Trophoblast cell (in vitro differentiated cells and primary cell): ENCODE data around the gene KRTAP5-7. TPM values are rescaled to one million over a fixed set of nuclear protein-coding genes. Genes with fewer than 3 reads are reported as not detected.
A peak's percentile ranks its signal among the peaks of the same experiment; 100 is the strongest.
"Not testable (repeated sequence)": the region's sequence is repeated elsewhere in the genome, so short reads cannot be mapped to it uniquely, and the experiment has no call there.

Source experiments
- DNase-seq, 2 donors: peaks; one replicate each; pipeline ENCODE4 v3.0.0-alpha.2; 2016
- H2AFZ ChIP-seq: 2 replicates; pipeline ENCODE4 v1.6.1; 2013; ENCODE audit warnings: low read length, moderate library complexity, mild to moderate bottlenecking; ENCODE audit not compliant: insufficient read depth, poor library complexity
- H2AK5ac ChIP-seq: 2 replicates; pipeline ENCODE4 v1.6.1; 2013; ENCODE audit warnings: mild to moderate bottlenecking, low read length
- H2BK120ac ChIP-seq: 2 replicates; pipeline ENCODE4 v1.6.1; 2013; ENCODE audit warnings: low read length, mild to moderate bottlenecking, moderate library complexity; ENCODE audit not compliant: insufficient read depth, poor library complexity
- H2BK12ac ChIP-seq: 2 replicates; pipeline ENCODE4 v1.6.1; 2013; ENCODE audit warnings: mild to moderate bottlenecking, low read length, moderate library complexity
- H2BK5ac ChIP-seq: 2 replicates; pipeline ENCODE4 v1.6.1; 2013; ENCODE audit warnings: low read length, low read depth, moderate library complexity, mild to moderate bottlenecking; ENCODE audit not compliant: poor library complexity
- H3K14ac ChIP-seq: 2 replicates; pipeline ENCODE4 v1.6.1; 2013; ENCODE audit warnings: mild to moderate bottlenecking, low read length
- H3K18ac ChIP-seq: 2 replicates; pipeline ENCODE4 v1.6.1; 2013; ENCODE audit warnings: mild to moderate bottlenecking, low read length
- H3K23ac ChIP-seq: 2 replicates; pipeline ENCODE4 v1.6.1; 2013; ENCODE audit warnings: low read length
- H3K27ac ChIP-seq: 2 replicates; pipeline ENCODE4 v1.5.1; 2013; ENCODE audit warnings: low read depth, mild to moderate bottlenecking, inconsistent platforms, low read length, moderate library complexity
- H3K27me3 ChIP-seq: 2 replicates; pipeline ENCODE4 v1.6.1; 2013; ENCODE audit warnings: inconsistent platforms, mild to moderate bottlenecking, low read length, moderate library complexity; ENCODE audit not compliant: insufficient read depth
- H3K36me3 ChIP-seq, 2 experiments: 1 replicate in 1 of 2; 2 replicates in 1 of 2; pipeline ENCODE4 v1.6.1; 2013; ENCODE audit warnings: low read length in 2 of 2, mild to moderate bottlenecking in 2 of 2, moderate library complexity in 1 of 2; ENCODE audit not compliant: insufficient read depth in 2 of 2, control insufficient read depth in 1 of 2
- H3K4ac ChIP-seq: 2 replicates; pipeline ENCODE4 v1.6.1; 2013; ENCODE audit warnings: low read depth, mild to moderate bottlenecking, low read length, moderate library complexity
- H3K4me1 ChIP-seq, 2 experiments: 1 replicate in 1 of 2; 2 replicates in 1 of 2; pipeline ENCODE4 v1.6.1; 2013; ENCODE audit warnings: low read length in 2 of 2, mild to moderate bottlenecking in 2 of 2, moderate library complexity in 1 of 2; ENCODE audit not compliant: insufficient read depth in 2 of 2, control insufficient read depth in 1 of 2
- H3K4me2 ChIP-seq: 2 replicates; pipeline ENCODE4 v1.6.1; 2013; ENCODE audit warnings: inconsistent platforms, mild to moderate bottlenecking, low read length, moderate library complexity
- H3K4me3 ChIP-seq: 2 replicates; pipeline ENCODE4 v1.5.1; 2013; ENCODE audit warnings: mild to moderate bottlenecking, low read depth, low read length, inconsistent platforms
- H3K79me1 ChIP-seq: one replicate; pipeline ENCODE4 v1.6.1; 2013; ENCODE audit warnings: low read length
- H3K79me2 ChIP-seq: 2 replicates; pipeline ENCODE4 v1.6.1; 2013; ENCODE audit warnings: low read length, mild to moderate bottlenecking; ENCODE audit not compliant: control insufficient read depth, insufficient read depth, poor library complexity
- H3K9ac ChIP-seq: 2 replicates; pipeline ENCODE4 v1.6.1; 2013; ENCODE audit warnings: mild to moderate bottlenecking, low read length
- H3K9me3 ChIP-seq: 2 replicates; pipeline ENCODE4 v1.6.1; 2013; ENCODE audit warnings: low read depth, mild to moderate bottlenecking, control low read depth, inconsistent platforms, low read length; ENCODE audit not compliant: insufficient read depth
- H4K12ac ChIP-seq: 2 replicates; pipeline ENCODE4 v1.6.1; 2013; ENCODE audit warnings: low read depth, mild to moderate bottlenecking, low read length, moderate library complexity
- H4K8ac ChIP-seq: 2 replicates; pipeline ENCODE4 v1.6.1; 2013; ENCODE audit warnings: low read depth, mild to moderate bottlenecking, low read length, moderate library complexity
- H4K91ac ChIP-seq: one replicate; pipeline ENCODE4 v1.6.1; 2013; ENCODE audit warnings: low read depth, mild to moderate bottlenecking, low read length, moderate library complexity
- WGBS: extraction: QIAGEN DNeasy Blood & Tissue Kit; methylation state at CpG from one replicate; pipeline ENCODE4 v1.1.7; 2013; ENCODE audit warnings: missing lambda C conversion rate; ENCODE audit not compliant: insufficient read length, insufficient coverage; ENCODE audit errors: extremely low coverage; 5-methylcytosine and 5-hydroxymethylcytosine counted together
- polyA plus RNA-seq: library from polyadenylated mRNA; stranded (reverse); fragments of 200-250 nt; gene quantifications from 2 replicates; pipeline ENCODE4 v1.2.3, GENCODE V29; 2013

KRTAP5-7 gene
- 0.06 TPM in 1 of 2 replicates, not detected in the other for polyA plus RNA-seq

- peak within 1 kb of the TSS; percentile 2 for H3K4me3 ChIP-seq
- H3K9me3 ChIP-seq, H3K4me1 ChIP-seq, H3K27ac ChIP-seq, H3K36me3 ChIP-seq, H3K14ac ChIP-seq, H3K27me3 ChIP-seq, H2BK12ac ChIP-seq, H3K9ac ChIP-seq, H4K12ac ChIP-seq, H3K79me2 ChIP-seq, H4K8ac ChIP-seq, H3K79me1 ChIP-seq, H2AFZ ChIP-seq, H3K4ac ChIP-seq, H3K4me2 ChIP-seq, H3K23ac ChIP-seq, H2BK5ac ChIP-seq, DNase-seq, H4K91ac ChIP-seq, H2AK5ac ChIP-seq, H3K18ac ChIP-seq, H2BK120ac ChIP-seq: not testable (repeated sequence)
- no CpG with 5 or more reads among the region's 10 CpGs for WGBS
These were observed at the start of gene KRTAP5-7 for GRCh38 chr11:71526796-71527575. TSS of gene KRTAP5-7 (plus strand) at chr11:71527267. CDS start at chr11:71527301, 34 bp downstream.

DNA sequence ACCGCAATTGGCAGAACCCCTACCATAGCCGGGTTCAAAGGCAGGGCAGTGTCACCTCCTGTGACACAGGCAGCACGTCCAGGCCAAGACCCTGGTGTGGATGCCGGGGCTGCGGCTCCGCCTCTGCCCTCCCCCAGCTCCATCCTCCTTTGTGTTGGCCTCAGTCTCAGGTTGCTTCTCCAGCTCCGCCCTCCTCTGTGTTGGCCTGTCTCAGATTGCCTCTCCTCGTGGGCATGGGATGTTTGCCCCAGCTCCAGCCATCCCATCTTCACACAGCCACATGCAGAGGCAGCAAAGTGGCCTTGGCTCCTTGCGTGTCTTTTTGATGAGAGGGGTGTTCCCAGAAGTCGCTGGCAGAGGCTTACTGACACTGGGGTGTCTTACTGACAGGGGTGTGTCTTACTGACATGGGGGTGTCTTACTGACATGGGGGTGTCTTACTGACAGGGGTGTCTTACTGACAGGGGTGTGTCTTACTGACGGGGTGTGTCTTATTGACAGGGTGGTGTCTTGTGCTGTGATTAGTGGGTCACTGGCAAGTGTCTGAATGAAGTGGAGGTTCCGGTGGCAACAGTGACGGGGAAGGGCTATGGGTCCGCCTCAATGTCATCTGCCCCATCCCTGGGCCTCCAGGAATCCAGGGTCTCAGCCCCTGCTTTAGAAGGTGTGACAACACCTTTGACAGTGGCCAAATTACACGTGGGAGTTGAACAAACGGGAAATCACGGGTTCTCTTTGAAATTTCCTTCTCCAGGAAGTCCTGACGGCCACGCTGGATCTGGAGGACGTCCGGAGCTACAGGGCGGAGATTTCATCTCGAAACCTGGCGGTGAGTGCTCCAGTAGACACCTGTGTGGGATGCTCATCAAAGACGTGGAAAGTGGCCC lies 49.2 kb upstream of the KRTAP5-7 start:
- Histone ChIP-seq H3K27ac (no peak overlapping the region), H2AK5ac (no peak overlapping the region), H3K4ac (no peak overlapping the region), H3K9me3 (peaks cover 9% of the 10 kb centered on the region), H3K23ac (no peak overlapping the region), H3K9ac (no peak overlapping the region), H2BK120ac (no peak overlapping the region), H2BK12ac (no peak overlapping the region), H2AFZ (no peak overlapping the region), H3K4me2 (no peak overlapping the region), H3K18ac (no peak overlapping the region), H4K91ac (no peak overlapping the region), H3K14ac (no peak overlapping the region), H3K36me3 (peaks cover 68 to 82% of the 10 kb centered on the region in 2 experiments), H2BK5ac (no peak overlapping the region), H4K12ac (no peak overlapping the region), H3K79me1 (peaks cover 11% of the 10 kb centered on the region), H3K4me3 (no peak overlapping the region), H3K27me3 (no peaks in the 10 kb centered on the region), H3K79me2 (no peaks in the 10 kb centered on the region), H4K8ac (no peak overlapping the region), H3K4me1 (peaks cover 16 to 18% of the 10 kb centered on the region in 2 experiments)
- DNase-seq = no peak
- no CpG with 5 or more reads among the region's 25 CpGs for WGBS

DNA sequence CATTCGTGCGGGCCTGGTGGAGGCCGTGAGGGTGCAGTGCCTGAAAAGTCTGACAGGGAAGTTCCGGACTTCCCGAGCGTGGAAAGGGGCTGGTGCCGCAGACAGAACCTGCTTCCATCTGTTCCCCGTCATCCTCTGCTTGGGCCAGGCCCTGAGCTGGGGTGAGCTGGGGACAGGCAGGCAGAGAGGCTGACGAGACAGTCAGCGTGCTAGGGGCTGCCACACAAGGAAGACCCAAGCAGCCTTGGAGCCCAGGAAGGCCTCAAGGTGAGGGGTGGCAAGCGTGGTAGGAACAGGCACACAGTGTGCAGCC lies 48.6 kb upstream of the KRTAP5-7 start:
- Histone ChIP-seq H3K79me1 (peaks cover 11% of the 10 kb centered on the region), H2BK12ac (no peak overlapping the region), H4K8ac (no peak overlapping the region), H3K79me2 (no peaks in the 10 kb centered on the region), H3K27ac (no peak overlapping the region), H2BK120ac (no peak overlapping the region), H3K23ac (no peak overlapping the region), H3K9me3 (peaks cover 9% of the 10 kb centered on the region), H2AK5ac (peak overlapping the region; percentile 12), H3K14ac (no peak overlapping the region), H3K18ac (no peak overlapping the region), H2AFZ (no peak overlapping the region), H3K4me1 (peaks cover 16 to 18% of the 10 kb centered on the region in 2 experiments), H3K9ac (no peak overlapping the region), H2BK5ac (no peak overlapping the region), H3K36me3 (peaks cover 68 to 82% of the 10 kb centered on the region in 2 experiments), H4K12ac (no peak overlapping the region), H3K4me3 (no peak overlapping the region), H3K4me2 (no peak overlapping the region), H3K27me3 (no peaks in the 10 kb centered on the region), H3K4ac (no peak overlapping the region), H4K91ac (no peak overlapping the region)
- no CpG with 5 or more reads among the region's 11 CpGs for WGBS
- DNase-seq = no peak

DNA sequence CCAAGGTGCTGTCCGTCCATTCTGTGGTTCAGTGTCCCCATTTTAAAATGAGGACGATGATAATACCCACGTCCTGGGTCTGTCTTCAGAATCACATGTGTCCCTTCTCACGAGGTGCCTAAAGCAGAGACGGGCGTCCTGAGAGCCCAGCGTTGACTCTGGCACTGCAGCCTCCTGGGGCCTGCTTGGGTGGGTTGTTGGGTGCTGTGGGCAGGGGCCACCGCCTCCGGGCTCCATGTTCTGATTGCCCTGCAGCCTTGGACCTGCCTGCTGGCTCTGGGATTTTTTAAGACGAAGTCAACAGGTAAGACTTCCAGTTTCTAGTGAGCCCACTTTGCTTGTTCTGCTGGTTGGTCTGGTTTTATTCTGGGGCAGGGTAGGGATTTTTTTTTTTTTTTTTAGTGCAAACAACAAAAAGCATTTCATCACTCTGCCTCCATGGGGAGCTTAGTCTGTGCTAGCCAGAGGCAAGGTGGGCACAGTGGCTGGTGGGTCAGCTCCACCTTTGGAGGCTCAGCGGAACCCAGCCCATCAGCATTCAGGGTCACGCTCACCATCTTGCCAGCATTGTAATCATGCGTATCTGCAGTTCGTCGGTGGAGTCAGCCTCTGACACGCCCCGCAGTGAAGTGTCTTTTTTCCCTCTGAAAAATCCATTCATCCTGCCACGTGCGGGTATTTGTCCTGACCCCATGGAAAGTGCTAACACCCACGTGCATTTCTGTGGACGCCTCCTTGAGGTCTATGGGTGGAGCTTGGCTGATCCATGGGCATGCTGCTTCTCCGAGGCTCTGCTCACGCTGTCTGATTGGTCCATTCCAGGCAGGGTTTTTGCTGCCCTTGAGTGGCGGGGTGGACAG lies 45.7 kb upstream of the KRTAP5-7 start:
- Histone ChIP-seq H3K79me2 (no peaks in the 10 kb centered on the region), H2AK5ac (peak overlapping the region; percentile 59), H3K9me3 (peaks cover 11% of the 10 kb centered on the region), H4K12ac (peak overlapping the region; percentile 13), H3K4me2 (peak overlapping the region; percentile 51), H3K18ac (peak overlapping the region; percentile 50), H3K4me3 (no peak overlapping the region), H2BK120ac (peak overlapping the region; percentile 50), H3K4ac (no peak overlapping the region), H2BK12ac (peak overlapping the region; percentile 75), H3K27ac (peak overlapping the region; percentile 83), H2BK5ac (peak overlapping the region; percentile 52), H3K9ac (no peak overlapping the region), H3K23ac (no peak overlapping the region), H3K36me3 (peaks cover 63 to 85% of the 10 kb centered on the region in 2 experiments), H3K27me3 (no peaks in the 10 kb centered on the region), H4K8ac (peak overlapping the region; percentile 54), H3K4me1 (peaks cover 16 to 18% of the 10 kb centered on the region in 2 experiments), H4K91ac (peak overlapping the region; percentile 63), H3K14ac (peak overlapping the region; percentile 57), H3K79me1 (peaks cover 11% of the 10 kb centered on the region), H2AFZ (no peak overlapping the region)
- DNase-seq = peak; percentile 85 to 94
- no CpG with 5 or more reads among the region's 24 CpGs for WGBS
